ENCODE results near the gene GPSM1. TPM values are rescaled to one million over a fixed set of nuclear protein-coding genes. Genes with fewer than 3 reads are reported as not detected.

GPSM1 gene
- total and polyA plus RNA-seq, 4 donors: 12.6 to 41.6 (median 22.7) TPM

DNA sequence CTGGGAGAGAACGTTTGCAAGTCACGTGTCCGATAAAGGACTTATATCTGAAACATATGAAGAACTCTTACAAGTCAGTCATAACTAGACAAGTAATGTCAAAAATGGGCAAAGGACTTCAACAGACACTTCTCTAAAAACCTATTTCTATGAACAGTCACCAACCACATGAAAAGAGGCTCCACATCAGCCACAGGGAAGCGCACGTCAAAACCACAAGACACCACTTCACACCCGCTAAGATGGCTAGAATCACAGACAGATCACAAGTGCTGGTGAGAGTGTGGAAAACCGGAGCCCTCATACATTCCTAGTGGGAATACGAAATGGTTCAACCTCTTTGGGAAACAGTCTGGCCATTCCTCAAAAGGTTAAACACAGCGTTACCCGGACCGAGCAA is 57.7 kb downstream of the GPSM1 start:
- Histone ChIP-seq H3K9ac (ENCODE audit: insufficient read depth in 1 of 2, low read length in 2 of 2) (no peak overlapping the region), H3K27ac (ENCODE audit: low read depth in 1 of 2, low read length in 1 of 2) (no peak overlapping the region), H3K4me1 (ENCODE audit: control insufficient read depth in 5 of 5, insufficient read depth in 5 of 5, low read length in 5 of 5) (no peaks in the 10 kb centered on the region), H3K9me3 (ENCODE audit: control insufficient read depth in 4 of 4, insufficient read depth in 3 of 4, low read length in 3 of 4) (no peaks in the 10 kb centered on the region), H3K4me3 (no peak overlapping the region), H3K36me3 (ENCODE audit: control insufficient read depth in 4 of 4, insufficient read depth in 4 of 4, low read length in 4 of 4) (peaks cover 0 to 66% (median 16%) of the 10 kb centered on the region in 4 donors), H3K27me3 (ENCODE audit: control insufficient read depth in 3 of 3, insufficient read depth in 3 of 3, low read length in 2 of 3) (no peaks in the 10 kb centered on the region)
- ATAC-seq (ENCODE audit: insufficient read depth, low FRiP score): no peak
- no peak for DNase-seq
- TF ChIP-seq, protein P1, sequence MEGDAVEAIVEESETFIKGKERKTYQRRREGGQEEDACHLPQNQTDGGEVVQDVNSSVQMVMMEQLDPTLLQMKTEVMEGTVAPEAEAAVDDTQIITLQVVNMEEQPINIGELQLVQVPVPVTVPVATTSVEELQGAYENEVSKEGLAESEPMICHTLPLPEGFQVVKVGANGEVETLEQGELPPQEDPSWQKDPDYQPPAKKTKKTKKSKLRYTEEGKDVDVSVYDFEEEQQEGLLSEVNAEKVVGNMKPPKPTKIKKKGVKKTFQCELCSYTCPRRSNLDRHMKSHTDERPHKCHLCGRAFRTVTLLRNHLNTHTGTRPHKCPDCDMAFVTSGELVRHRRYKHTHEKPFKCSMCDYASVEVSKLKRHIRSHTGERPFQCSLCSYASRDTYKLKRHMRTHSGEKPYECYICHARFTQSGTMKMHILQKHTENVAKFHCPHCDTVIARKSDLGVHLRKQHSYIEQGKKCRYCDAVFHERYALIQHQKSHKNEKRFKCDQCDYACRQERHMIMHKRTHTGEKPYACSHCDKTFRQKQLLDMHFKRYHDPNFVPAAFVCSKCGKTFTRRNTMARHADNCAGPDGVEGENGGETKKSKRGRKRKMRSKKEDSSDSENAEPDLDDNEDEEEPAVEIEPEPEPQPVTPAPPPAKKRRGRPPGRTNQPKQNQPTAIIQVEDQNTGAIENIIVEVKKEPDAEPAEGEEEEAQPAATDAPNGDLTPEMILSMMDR (IDR thresholded peaks at IDR 0.05; ENCODE audit: control extremely low read depth, extremely low read depth): no peak
- WGBS, 2 donors: 83 to 85% methylated on average over 11 of the region's 11 CpGs

DNA sequence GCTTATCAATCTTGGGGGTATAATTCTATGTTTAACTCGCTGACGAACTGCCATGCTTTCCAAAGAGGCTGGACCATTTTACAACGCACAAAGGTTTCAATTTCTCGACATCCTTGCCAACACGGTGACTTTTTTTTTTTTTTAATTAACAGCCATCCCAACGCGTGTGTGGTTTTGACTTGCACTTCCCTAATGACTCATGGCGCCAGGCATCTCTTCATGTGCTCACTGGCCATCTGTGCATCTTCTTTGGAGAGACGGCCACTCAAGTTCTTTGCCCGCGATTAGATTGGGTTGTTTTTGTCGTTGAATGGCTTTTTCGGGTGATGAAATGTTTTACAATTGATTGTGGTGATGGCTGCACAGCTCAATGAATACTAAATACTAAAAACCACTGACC is 58.7 kb downstream of the GPSM1 start:
- no peak for ATAC-seq (ENCODE audit: insufficient read depth, low FRiP score)
- Histone ChIP-seq H3K4me1 (ENCODE audit: control insufficient read depth in 5 of 5, insufficient read depth in 5 of 5, low read length in 5 of 5) (no peaks in the 10 kb centered on the region), H3K9ac (ENCODE audit: insufficient read depth in 1 of 2, low read length in 2 of 2) (no peak overlapping the region), H3K27ac (ENCODE audit: low read depth in 1 of 2, low read length in 1 of 2) (no peak overlapping the region), H3K9me3 (ENCODE audit: control insufficient read depth in 4 of 4, insufficient read depth in 3 of 4, low read length in 3 of 4) (no peaks in the 10 kb centered on the region), H3K4me3 (no peak overlapping the region), H3K27me3 (ENCODE audit: control insufficient read depth in 3 of 3, insufficient read depth in 3 of 3, low read length in 2 of 3) (no peaks in the 10 kb centered on the region), H3K36me3 (ENCODE audit: control insufficient read depth in 4 of 4, insufficient read depth in 4 of 4, low read length in 4 of 4) (peaks cover 0 to 58% (median 16%) of the 10 kb centered on the region in 4 donors)
- 78 to 81% methylated on average over 13 of the region's 13 CpGs for WGBS, 2 donors
- TF ChIP-seq, protein P1 (IDR thresholded peaks at IDR 0.05; ENCODE audit: control extremely low read depth, extremely low read depth): no peak
- DNase-seq: no peak

DNA sequence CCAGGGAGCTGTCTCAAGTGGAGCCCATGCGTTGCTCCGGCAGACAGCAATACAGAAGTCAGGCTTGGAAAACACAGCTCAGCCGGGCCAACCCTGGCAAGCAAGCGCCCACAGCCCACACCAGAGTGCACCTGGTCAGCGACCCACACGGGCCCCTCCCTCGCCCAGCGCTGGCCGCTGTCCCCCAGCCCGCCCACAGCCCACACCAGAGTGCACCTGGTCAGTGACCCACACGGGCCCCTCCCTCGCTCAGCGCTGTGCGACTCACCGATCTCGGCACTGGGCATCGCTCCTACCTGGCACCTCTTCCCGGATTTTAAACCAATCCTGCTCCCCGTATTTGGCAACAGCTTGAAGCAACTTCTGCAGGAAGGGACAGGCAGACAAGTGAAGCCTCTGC is 59.9 kb downstream of the GPSM1 start:
- H3K4me1 ChIP-seq (ENCODE audit: control insufficient read depth in 5 of 5, insufficient read depth in 5 of 5, low read length in 5 of 5): no peaks in the 10 kb centered on the region
- H3K4me3 ChIP-seq: no peak overlapping the region
- no peaks in the 10 kb centered on the region for H3K27me3 ChIP-seq (ENCODE audit: control insufficient read depth in 3 of 3, insufficient read depth in 3 of 3, low read length in 2 of 3)
- no peak overlapping the region for H3K9ac ChIP-seq (ENCODE audit: insufficient read depth in 1 of 2, low read length in 2 of 2)
- no peaks in the 10 kb centered on the region for H3K9me3 ChIP-seq (ENCODE audit: control insufficient read depth in 4 of 4, insufficient read depth in 3 of 4, low read length in 3 of 4)
- no peak overlapping the region for H3K27ac ChIP-seq (ENCODE audit: low read depth in 1 of 2, low read length in 1 of 2)
- DNase-seq (no peak), ATAC-seq (ENCODE audit: insufficient read depth, low FRiP score) (no peak)
- TF ChIP-seq, protein P1 (IDR thresholded peaks at IDR 0.05; ENCODE audit: control extremely low read depth, extremely low read depth): no peak
- H3K36me3 ChIP-seq (ENCODE audit: control insufficient read depth in 4 of 4, insufficient read depth in 4 of 4, low read length in 4 of 4): peaks cover 0 to 55% (median 16%) of the 10 kb centered on the region in 4 donors
- 98 to 99% methylated on average over 19 of the region's 19 CpGs for WGBS, 2 donors

DNA sequence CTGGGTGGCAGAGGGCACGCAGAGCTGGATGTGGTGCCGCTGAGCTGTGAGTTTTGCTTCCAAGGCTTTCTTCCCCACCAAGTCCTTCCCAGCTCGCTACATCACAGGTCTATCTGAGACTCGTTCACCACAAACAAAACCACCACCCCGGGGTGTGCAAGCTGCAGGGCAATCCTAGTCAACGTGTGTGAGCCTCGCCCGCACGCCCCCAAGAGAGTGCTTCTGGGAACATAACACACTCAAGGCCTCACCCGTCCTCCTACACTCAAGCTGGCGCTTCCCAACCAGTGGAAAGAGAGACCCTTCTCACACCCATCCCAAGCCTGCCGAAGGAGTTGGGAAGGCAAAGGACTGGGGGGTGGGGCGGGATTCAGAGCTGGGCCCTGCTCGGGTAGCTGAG is 62.1 kb downstream of the GPSM1 start:
- no peak overlapping the region for H3K9ac ChIP-seq (ENCODE audit: insufficient read depth in 1 of 2, low read length in 2 of 2)
- no peak for ATAC-seq (ENCODE audit: insufficient read depth, low FRiP score)
- peaks cover 3 to 54% (median 16%) of the 10 kb centered on the region in 4 donors for H3K36me3 ChIP-seq (ENCODE audit: control insufficient read depth in 4 of 4, insufficient read depth in 4 of 4, low read length in 4 of 4)
- 84 to 91% methylated on average over 14 of the region's 14 CpGs for WGBS, 2 donors
- H3K4me3 ChIP-seq: no peak overlapping the region
- H3K27me3 ChIP-seq (ENCODE audit: control insufficient read depth in 3 of 3, insufficient read depth in 3 of 3, low read length in 2 of 3): no peaks in the 10 kb centered on the region
- TF ChIP-seq, protein P1 (IDR thresholded peaks at IDR 0.05; ENCODE audit: control extremely low read depth, extremely low read depth): no peak
- no peak for DNase-seq
- no peaks in the 10 kb centered on the region for H3K4me1 ChIP-seq (ENCODE audit: control insufficient read depth in 5 of 5, insufficient read depth in 5 of 5, low read length in 5 of 5)
- no peaks in the 10 kb centered on the region for H3K9me3 ChIP-seq (ENCODE audit: control insufficient read depth in 4 of 4, insufficient read depth in 3 of 4, low read length in 3 of 4)
- no peak overlapping the region for H3K27ac ChIP-seq (ENCODE audit: low read depth in 1 of 2, low read length in 1 of 2)
